ENCODE data around the gene ATAD1.
"Not testable (repeated sequence)": the region's sequence is repeated elsewhere in the genome, so short reads cannot be mapped to it uniquely, and the experiment has no call there.

Gene ATAD1

DNA sequence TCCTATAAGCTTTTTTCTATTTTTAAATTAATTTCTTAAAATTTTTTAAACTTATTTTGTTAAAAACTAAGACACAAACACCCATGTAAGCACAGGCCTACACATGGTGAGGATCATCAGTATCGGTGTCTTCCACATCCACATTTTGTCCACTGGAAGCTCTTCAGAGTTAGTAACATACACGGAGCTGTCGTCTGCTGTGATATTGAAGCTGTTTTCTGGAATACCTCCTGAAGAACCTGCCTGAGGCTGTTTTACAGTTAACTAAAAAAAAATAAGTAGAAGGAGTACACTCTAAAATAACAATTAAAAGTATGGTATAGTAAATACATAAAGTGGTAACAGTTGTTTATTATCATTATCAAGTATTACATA is 27.6 kb upstream of the ATAD1 start:
- DNase-seq = no peak

GRCh38 chr10:87844837-87845623 is 27.0 kb upstream of the ATAD1 start:
- peak; percentile 60 for DNase-seq

DNA sequence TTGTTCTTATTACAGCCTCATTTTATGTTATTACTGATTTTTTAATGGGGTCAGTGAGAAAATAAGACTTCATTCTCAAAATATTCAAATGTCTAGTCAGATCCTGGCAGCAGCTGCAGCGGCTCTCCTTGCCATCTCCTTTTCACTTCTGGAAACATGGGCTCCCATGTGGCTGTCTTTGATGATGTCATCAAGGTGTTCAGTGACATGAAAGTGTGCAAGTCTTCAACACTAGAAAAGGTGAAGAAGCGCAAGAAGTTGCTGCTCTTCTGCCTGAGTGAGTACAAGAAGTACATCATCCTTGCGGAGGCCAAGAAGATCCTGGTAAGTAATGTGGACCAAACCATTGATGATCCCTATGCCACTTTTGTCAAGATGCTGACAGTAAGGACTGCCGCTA is 25.7 kb upstream of the ATAD1 start:
- no peak for DNase-seq

DNA sequence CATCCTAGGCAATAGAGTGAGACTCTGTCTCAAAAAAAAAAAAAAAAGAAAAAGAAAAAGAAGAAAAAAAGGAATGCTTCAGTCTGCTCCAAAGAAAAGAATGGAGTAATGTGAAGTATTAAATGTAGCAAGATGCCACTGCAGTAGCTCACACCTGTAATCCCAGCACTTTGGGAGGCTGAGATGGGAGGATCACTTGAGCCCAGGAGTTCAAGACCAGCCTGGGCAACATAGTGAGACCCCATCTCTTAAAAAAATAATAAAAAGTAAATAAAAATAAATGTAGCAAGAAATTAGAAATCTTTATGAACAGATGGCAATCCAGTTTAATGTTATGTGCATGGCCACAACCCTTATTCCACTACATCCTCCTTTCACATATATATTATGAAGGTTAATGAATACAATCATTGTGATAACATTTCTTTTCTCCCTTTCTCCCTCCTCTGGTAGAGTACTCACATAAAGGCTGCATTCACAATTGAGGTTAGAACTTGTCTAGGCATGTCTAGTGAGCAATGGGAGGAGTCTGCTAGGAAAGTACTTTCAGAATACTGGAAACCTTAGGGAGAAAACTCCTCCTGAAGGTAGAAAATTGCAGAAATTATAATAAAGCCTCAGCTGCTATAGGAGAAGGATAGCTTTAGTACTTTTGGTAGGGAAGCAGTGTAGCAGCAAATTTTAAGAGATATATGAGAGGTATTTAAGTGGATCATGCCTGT is 24.9 kb upstream of the ATAD1 start:
- DNase-seq = peak; percentile 62

GRCh38 chr10:87842220-87842641 is 24.2 kb upstream of the ATAD1 start:
- DNase-seq = peak; percentile 38

- no peak for DNase-seq
Observed at GRCh38 chr10:87841186-87841585, 23.2 kb upstream of the ATAD1 start.

GRCh38 chr10:87838650-87839049 is 20.6 kb upstream of the ATAD1 start:
- DNase-seq = no peak

DNA sequence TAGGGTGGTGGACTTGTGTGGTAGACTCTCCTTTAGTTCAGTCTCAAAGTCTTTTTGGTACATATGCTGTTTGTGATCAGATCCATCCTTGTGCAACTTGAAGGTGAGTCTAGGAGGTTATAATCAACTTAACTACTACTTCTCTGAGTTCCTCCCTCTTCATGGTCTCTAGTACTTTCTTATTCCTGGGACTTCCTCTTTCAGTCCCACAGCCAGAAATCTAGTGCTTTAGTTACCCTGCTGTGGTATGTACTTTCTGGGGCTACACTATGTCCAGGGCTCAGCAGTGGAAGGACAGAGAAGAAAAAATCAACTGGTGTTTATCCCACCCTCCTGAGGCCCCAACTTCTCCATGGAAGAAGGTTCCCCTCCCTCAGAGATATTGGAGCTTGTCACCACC is 19.4 kb upstream of the ATAD1 start:
- DNase-seq = no peak

DNA sequence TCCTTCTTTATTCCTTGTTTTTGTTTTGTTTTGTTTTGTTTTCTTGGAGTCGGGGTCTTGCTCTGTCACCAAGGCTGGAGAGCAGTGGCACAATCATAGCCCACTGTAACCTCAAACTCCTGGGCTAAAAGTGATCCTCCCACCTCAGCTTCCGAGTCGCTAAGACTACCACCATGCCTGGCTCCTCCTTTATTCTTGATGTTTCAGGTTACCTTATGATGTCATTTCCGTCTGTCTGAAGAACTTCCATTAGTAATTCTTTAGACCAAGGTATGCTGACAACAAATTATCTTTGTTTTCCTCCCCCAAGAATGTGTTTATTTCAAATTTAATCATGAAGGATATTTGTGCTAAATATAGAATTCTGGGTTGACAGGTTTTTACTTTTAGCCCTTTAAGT is 18.1 kb upstream of the ATAD1 start:
- no peak for DNase-seq

DNA sequence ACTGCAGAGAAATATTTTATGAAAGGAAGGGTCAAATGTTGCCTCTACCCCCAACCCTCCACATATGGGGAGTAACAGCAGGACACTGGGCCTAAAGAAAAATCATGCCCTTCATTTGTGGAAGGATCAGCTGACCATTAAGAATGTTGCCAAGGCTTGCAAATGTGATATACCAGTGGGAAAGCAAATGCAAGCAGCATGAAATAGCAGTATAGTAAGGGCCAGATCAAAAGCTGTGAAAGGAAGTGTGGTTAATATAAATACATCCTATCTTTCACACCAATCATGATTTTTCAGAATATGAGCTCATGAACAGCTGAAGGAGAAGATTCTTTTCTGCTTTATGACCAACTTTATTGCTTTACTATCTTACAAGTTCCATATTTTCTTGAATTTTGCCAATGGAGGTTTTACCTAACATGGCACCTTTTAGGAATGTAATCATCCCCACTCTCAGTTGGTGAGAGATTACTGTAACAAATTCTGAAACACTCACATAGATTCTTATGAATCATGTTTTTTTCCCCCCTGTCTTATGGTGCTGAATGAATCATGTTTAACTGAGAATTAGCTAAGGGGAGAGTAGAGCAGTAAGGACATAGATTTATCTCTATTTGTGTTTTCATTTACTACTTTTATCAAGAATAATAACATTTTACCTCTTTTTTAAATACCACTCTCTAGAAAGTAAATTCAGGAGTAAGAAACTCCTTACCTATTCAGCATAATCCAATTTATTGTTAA is 12.1 kb upstream of the ATAD1 start:
- no peak for DNase-seq

DNA sequence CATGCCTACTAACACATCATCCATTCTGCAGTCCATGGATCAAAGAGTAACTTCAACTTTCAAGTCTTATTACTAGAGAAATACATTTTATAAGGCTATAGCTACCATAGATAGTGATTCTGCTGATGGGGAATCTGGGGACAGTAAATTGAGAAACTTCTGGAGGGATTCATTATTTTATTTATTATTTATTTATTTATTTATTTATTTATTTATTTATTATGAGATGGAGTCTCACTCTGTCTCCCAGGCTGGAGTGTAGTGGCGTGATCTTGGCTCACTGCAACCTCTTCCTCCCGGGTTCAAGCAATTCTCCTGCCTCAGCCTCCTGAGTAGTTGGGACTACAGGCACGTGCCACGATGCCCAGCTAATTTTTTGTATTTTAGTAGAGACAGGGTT is 11.0 kb upstream of the ATAD1 start:
- not testable (repeated sequence) for DNase-seq

- no peak for DNase-seq
Observed at GRCh38 chr10:87827681-87828080, 9.7 kb upstream of the ATAD1 start.

DNA sequence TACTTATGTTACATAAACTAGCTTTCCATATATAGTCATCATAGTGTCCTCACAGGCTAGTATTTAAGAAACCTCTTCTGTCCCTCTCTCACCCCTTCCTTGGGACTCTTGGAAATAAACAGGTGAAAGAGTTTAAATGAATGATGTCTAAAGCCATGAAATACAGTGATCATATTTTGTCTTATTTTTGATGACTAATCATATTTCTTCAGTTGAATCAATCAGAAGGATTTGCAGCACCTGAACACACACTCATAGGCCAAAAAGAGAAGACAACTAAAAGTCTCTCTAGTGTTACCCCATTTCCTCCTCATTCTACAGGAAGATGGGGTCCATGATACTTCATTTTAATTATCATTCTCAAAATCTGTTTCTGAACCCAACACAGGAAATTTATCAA is 8.6 kb upstream of the ATAD1 start:
- no peak for DNase-seq

- DNase-seq = no peak
Observed at GRCh38 chr10:87819289-87819585, 1.2 kb upstream of the ATAD1 start.

GRCh38 chr10:87818505-87819288 is 671 bp upstream of the ATAD1 start:
- DNase-seq = peak; percentile 22

DNA sequence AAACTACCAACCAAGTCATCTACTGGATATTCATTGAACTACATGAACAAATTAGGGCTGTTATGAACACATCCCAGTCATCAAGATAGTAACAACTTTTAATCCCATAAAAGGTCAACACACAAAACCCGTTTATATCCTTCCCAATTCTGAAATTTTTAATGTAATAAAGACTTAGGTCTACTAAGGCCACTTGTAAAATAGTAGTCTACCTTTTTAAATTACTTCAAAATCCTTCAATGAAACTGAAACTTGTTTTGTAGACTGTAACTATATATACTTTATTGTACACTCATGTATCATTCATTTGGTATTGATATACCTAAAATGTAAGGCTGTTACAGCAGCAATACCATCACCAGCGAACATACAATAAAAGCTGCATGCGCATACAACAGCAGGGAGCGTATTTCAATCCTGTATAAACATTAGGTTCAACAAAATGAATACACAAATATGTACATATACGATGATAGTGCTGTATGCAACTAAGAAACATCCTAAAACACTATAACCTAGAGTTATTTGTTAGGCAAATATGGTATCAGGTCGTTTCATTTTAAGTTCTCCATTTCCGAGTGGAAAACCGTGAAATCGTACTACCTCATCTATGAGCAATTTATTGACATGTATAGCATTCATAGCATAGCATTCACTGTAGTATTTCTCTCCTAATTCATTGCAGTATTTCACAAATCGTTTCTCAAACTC is 973 bp downstream of the ATAD1 start:
- peak; percentile 1 for DNase-seq

DNA sequence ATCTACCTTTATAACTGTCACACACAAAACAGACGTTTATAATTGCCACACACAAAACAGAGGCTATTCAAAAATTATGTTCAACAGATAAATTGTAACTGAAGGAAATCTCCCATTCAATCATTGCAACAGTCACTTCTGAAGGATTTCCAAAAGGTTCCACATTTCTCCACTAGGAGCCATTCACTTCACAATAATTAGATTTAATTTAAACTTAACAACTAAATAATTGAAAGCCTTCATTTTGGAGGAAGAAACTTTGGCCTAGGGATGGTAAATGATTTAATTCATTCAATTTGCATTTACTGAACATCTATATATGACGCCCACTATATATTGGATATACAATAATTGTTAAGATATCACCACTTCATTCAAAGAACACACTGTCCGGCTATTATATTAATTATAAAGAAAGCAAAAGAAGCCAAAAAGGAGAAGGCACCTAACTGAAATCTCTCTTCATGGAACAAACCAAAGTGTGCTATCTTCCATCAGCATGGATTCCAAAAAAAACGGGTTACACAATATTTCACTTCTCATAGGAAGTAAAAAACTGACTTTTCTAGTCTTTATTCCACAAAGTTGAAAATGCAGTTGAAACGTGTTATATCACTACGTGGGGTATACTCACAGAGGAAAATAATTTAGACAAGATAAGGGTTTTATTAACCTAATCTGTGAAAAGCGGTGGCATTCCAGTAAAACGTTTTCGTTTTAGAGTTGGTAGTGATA is 1.7 kb downstream of the ATAD1 start:
- DNase-seq = no peak

DNA sequence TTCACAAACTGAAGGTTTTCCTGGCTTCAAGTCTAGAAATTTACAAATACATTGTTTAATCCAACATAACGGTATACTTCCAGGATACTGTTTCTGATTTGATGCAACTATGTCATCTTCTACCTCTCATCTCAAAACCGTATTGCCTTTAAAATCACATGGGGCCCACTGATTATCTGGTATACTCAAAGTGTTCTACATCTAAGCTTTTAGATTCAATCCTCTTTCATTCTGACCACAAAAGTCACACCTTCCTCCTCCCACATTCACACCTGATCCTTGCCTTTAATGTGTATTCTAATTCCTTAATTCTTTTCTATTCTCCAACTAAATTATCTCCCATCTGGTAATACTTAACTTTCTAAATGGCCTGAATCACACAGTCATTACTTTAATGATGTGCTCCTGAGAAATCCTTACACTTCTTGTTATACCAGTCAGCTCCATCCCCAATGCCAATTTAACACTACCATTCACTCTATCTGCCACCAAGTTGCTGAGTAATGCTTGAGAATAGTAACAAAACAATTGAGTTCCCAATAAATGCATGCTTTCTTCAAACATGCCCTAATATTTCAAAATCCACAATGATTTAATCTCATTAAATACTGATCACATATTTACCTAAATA is 13.0 kb downstream of the ATAD1 start:
- DNase-seq = no peak

GRCh38 chr10:87803831-87804230 is 14.2 kb downstream of the ATAD1 start:
- no peak for DNase-seq

DNA sequence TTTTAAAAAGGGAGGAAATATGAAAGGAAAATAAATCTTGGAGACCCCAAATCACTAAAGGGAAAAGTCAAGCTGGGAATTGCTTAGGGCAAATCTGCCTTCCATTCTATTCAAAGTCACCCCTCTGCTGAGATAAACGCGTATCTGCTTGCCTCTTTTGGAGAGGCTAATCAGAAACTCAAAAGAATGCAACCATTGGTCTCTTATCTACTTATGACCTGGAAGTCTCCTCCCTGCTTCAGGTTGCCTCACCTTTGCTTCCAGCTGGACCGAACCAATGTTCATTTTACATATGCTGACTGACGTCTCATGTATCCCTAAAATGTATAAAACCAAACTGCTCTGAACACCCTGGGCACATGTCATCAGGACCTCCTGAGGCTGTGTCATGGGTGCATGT is 14.7 kb downstream of the ATAD1 start:
- no peak for DNase-seq

GRCh38 chr10:87801813-87802435 is 16.1 kb downstream of the ATAD1 start:
- DNase-seq = not testable (repeated sequence)

Data from fibroblast of skin of right biceps (primary cell).